ENCODE data around the gene INSYN1.

Gene INSYN1

DNA sequence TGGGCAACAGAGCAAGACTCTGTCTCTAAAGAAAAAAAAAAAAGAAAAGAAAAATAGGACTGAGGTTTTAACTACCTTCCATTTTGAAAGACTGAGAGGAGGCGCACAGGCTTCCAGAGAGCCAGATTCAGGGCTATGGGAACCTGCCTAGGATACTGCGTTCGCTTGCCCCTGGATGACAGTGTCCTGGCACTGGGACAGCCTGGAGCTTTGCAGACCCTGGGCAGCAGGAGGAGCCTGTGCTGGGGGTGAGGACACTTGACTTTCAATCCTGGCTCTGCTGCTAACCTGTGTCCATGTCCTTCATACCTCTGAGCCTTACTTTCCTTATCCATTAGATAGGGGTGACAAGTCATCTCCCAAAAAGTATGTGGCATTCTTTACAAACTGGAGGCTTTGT lies 37.7 kb downstream of the INSYN1 start:
- Histone ChIP-seq H3K4me1 (no peaks in the 10 kb centered on the region), H3K4me3 (ENCODE audit: low read depth, low read length) (no peak overlapping the region), H3K36me3 (peaks cover 8% of the 10 kb centered on the region; the same call in 1 of the 2 replicates), H3K27me3 (no peaks in the 10 kb centered on the region), H3K9me3 (no peaks in the 10 kb centered on the region)
- TF ChIP-seq, protein P1, sequence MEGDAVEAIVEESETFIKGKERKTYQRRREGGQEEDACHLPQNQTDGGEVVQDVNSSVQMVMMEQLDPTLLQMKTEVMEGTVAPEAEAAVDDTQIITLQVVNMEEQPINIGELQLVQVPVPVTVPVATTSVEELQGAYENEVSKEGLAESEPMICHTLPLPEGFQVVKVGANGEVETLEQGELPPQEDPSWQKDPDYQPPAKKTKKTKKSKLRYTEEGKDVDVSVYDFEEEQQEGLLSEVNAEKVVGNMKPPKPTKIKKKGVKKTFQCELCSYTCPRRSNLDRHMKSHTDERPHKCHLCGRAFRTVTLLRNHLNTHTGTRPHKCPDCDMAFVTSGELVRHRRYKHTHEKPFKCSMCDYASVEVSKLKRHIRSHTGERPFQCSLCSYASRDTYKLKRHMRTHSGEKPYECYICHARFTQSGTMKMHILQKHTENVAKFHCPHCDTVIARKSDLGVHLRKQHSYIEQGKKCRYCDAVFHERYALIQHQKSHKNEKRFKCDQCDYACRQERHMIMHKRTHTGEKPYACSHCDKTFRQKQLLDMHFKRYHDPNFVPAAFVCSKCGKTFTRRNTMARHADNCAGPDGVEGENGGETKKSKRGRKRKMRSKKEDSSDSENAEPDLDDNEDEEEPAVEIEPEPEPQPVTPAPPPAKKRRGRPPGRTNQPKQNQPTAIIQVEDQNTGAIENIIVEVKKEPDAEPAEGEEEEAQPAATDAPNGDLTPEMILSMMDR (IDR thresholded peaks at IDR 0.05; ENCODE audit: low read depth, low read length) = no peak
- no peak for DNase-seq

DNA sequence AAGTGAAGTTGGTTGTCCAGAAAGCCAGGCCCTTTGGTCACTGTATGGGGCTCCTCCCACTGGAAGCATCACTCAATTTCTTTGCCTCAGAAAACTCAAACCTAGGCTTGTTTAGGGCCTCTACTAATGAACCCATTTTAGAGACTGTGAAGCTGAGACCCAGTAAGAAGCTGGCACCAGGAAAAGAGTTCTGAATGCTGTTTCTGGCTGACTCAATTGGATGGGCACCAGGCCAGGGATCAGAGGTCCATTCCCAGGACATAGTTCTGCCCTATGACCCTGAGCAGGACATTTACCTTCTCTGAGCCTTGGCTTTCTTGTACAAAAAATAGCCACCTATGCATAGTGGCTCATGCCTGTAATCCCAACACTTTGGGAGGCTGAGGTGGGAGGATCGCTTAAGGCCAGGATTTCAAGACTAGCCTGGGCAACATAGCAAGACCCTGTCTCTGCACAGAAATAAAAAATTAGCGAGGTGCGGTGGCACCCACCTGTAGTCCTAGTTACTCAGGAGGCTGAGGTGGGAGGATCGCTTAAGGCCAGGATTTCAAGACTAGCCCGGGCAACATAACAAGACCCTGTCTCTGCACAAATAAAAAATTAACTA lies 38.4 kb downstream of the INSYN1 start:
- no peaks in the 10 kb centered on the region for H3K27me3 ChIP-seq
- no peak overlapping the region for H3K4me3 ChIP-seq (ENCODE audit: low read depth, low read length)
- H3K4me1 ChIP-seq = no peaks in the 10 kb centered on the region
- no peak for DNase-seq
- H3K9me3 ChIP-seq = no peaks in the 10 kb centered on the region
- TF ChIP-seq, protein P1 (IDR thresholded peaks at IDR 0.05; ENCODE audit: low read depth, low read length) = no peak
- H3K36me3 ChIP-seq = peaks cover 8% of the 10 kb centered on the region; the same call in 1 of the 2 replicates

DNA sequence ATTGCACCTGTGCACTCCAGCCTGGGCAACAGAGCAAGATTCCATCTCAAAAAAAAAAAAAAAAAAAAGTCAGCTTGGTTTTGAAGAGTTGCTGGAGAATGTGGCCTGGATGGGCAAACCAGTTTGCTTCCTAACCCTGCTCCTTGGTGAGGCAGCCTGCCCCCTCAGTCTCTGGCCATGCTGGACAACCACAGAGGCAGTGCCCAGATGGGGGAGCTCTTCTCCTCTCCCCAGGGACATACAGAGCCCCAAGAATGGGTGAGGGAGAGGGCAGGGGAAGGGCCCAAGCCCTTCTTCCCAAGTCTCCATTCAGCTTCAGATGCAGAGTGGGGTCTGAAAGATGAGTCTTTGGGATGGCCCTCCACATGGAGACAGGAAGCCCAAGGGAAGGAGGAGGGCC lies 41.0 kb downstream of the INSYN1 start:
- H3K4me3 ChIP-seq (ENCODE audit: low read depth, low read length) = no peak overlapping the region
- no peak for DNase-seq

GRCh38 chr15:73711526-73711925 lies 41.6 kb downstream of the INSYN1 start:
- Histone ChIP-seq H3K4me3 (ENCODE audit: low read depth, low read length) (no peak overlapping the region), H3K36me3 (peaks cover 11% of the 10 kb centered on the region), H3K9me3 (no peaks in the 10 kb centered on the region), H3K4me1 (no peaks in the 10 kb centered on the region), H3K27me3 (no peaks in the 10 kb centered on the region)
- TF ChIP-seq, protein P1 (IDR thresholded peaks at IDR 0.05; ENCODE audit: low read depth, low read length) = no peak
- no peak for DNase-seq

More for the DNA sequence above, 41.0 kb downstream of the INSYN1 start:
- peaks cover 10% of the 10 kb centered on the region for H3K36me3 ChIP-seq
- no peaks in the 10 kb centered on the region for H3K9me3 ChIP-seq
- H3K4me1 ChIP-seq = no peaks in the 10 kb centered on the region
- TF ChIP-seq, protein P1 (IDR thresholded peaks at IDR 0.05; ENCODE audit: low read depth, low read length) = no peak
- no peaks in the 10 kb centered on the region for H3K27me3 ChIP-seq

DNA sequence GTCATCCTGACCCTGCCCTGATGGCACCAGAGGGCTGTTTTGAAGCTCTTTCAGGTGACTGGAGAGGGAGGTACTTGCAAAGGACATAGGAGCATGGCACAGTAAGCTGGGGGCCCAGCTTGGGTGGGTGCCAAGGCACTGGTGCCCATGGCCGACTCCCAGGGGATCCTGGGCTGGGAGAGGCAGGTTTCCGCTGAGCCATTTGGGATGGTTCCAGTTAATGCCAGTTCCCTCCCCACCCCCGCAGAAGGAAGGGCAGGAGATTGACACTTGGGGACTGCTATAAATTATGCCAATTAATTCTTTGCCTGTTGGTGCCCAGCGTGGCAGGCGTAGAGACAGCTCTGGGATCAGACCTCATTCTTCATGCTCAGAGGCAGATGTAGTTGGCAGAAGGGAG lies 42.8 kb downstream of the INSYN1 start:
- no peaks in the 10 kb centered on the region for H3K4me1 ChIP-seq
- no peaks in the 10 kb centered on the region for H3K9me3 ChIP-seq
- no peak for DNase-seq
- no peaks in the 10 kb centered on the region for H3K27me3 ChIP-seq
- TF ChIP-seq, protein P1 (IDR thresholded peaks at IDR 0.05; ENCODE audit: low read depth, low read length) = no peak
- no peak overlapping the region for H3K4me3 ChIP-seq (ENCODE audit: low read depth, low read length)
- H3K36me3 ChIP-seq = peaks cover 14% of the 10 kb centered on the region

DNA sequence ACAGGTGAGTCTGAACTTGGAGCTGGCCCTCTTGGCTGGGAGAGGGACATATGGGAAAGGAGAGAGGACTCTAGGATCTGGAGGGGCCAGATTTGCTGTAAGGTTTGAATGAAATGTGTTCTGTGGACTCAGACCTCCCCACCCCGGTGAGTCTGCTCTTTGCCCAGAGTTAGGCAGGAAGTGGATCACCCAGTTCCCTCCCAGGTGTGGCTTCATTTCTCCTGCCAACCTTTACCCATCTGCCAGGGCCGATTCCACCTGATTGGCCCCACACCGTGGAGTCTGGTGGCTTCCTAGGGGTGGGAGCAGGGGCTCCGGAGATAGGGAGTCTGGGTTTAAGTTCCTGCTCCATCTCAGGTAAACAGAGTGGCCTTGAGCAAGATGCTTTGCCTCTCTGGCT lies 43.5 kb downstream of the INSYN1 start:
- H3K27me3 ChIP-seq = no peaks in the 10 kb centered on the region
- DNase-seq = no peak
- no peaks in the 10 kb centered on the region for H3K9me3 ChIP-seq
- TF ChIP-seq, protein P1 (IDR thresholded peaks at IDR 0.05; ENCODE audit: low read depth, low read length) = no peak
- peaks cover 18% of the 10 kb centered on the region for H3K36me3 ChIP-seq
- H3K4me3 ChIP-seq (ENCODE audit: low read depth, low read length) = no peak overlapping the region
- no peaks in the 10 kb centered on the region for H3K4me1 ChIP-seq

Measured in BE2C (cell line).